Effector memory CD4-positive, alpha-beta T cell (primary cell): Measurements from ENCODE around the gene RLN3.
"Not testable (repeated sequence)": the region's sequence is repeated elsewhere in the genome, so short reads cannot be mapped to it uniquely, and the experiment has no call there.

ENCODE experiments used
- DNase-seq, 3 donors: peaks; one replicate each; pipeline ENCODE4 v3.0.0-alpha.2; 2020
- H3K27ac ChIP-seq: 2 replicates; pipeline ENCODE4 v1.7.0; 2013; ENCODE audit warnings: mild to moderate bottlenecking, low read length, moderate library complexity; ENCODE audit not compliant: insufficient read depth, poor library complexity, severe bottlenecking
- H3K27me3 ChIP-seq: replicated peaks from 2 replicates; pipeline ENCODE4 v1.7.0; 2013; ENCODE audit warnings: mild to moderate bottlenecking, low read length; ENCODE audit not compliant: insufficient read depth, control insufficient read depth, poor library complexity, severe bottlenecking
- H3K36me3 ChIP-seq: 2 replicates; pipeline ENCODE4 v1.7.0; 2013; ENCODE audit warnings: mild to moderate bottlenecking, low read length, moderate library complexity; ENCODE audit not compliant: control insufficient read depth, insufficient read depth
- H3K4me1 ChIP-seq: 2 replicates; pipeline ENCODE4 v1.7.0; 2013; ENCODE audit warnings: low read length, mild to moderate bottlenecking; ENCODE audit not compliant: control insufficient read depth, insufficient read depth, poor library complexity, severe bottlenecking
- H3K4me3 ChIP-seq: 2 replicates; pipeline ENCODE4 v1.7.0; 2013; ENCODE audit warnings: low read length, low read depth, mild to moderate bottlenecking; ENCODE audit not compliant: insufficient read depth, poor library complexity, severe bottlenecking
- H3K9me3 ChIP-seq: 2 replicates; pipeline ENCODE4 v1.7.0; 2013; ENCODE audit warnings: mild to moderate bottlenecking, low read length, moderate library complexity; ENCODE audit not compliant: control insufficient read depth

Gene RLN3

DNA sequence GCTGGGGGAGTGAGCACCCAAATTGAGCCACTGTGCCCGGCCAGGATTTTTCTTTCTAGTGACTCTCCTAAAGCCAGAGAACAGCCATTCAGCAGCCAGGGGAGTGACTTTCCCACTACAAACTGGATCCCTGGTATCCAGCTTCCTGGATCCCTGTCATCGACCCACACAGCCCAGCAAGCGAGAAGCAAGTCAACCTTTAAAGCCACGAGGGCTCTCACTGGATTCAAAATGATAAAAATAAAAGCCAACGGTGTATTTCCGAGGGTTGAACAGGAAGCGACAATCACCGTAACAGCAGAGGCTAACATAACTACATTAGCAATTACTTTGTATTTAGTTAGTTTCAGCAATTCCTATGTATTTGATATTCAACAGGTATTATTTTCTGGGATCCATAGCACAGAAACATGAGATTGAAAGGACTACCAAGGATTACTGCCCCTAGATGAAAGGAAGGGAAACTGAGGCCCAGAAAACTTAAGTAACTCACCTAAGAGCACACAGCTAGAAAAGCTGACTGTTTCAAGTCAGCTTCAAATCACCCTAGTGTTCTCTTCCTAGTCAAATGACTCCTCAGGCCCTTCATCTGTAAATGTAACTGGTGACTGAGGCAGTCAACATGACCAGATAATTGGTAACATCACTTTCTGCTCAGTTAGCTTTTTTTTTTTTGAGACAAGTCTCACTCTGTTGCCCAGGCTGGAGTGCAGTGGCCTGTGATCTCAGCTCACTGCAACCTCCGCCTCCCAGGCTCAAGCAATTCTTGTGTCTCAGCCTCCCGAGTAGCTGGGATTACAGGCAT lies 24.5 kb upstream of the RLN3 start:
- no peaks in the 10 kb centered on the region for H3K27me3 ChIP-seq
- H3K4me1 ChIP-seq = peaks cover 44% of the 10 kb centered on the region
- H3K4me3 ChIP-seq = no peak overlapping the region
- no peak for DNase-seq
- no peaks in the 10 kb centered on the region for H3K36me3 ChIP-seq
- H3K27ac ChIP-seq = peak overlapping the region; percentile 72
- H3K9me3 ChIP-seq = no peaks in the 10 kb centered on the region

DNA sequence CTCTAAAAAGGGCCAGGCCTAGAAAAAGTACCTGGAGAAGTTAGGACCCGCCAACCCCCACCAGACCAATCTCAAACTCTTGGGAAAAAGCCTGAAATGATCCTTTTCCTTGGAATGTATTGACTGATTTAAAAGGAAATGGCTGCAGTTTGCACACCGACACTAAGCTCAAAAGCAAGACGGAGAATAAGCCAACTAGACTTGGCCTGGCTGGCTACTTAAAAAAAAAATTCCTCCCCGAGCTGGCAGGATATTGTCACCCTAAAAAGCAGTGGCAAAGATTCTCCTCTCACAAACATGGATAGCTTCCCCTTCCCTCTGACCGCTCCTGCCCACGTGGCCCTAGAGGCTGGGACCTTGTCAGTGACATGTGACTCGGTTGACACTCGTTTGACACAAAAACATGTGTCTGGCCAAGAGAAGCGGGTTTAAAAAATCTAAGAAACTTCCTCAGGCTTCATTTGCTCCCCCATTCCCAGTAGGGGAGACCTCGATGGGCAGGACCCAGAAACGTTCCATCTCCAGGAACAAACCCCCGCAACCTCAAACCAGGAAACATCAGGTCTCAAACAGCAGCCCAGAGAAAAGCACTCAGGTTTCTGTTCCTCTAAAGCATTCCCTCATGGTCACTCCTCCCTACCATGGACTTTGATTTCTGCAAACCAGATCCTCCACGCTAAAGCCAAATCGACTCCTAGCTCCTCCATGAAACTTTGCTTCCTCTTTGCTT lies 23.2 kb upstream of the RLN3 start:
- H3K9me3 ChIP-seq = no peaks in the 10 kb centered on the region
- H3K4me1 ChIP-seq = peaks cover 44% of the 10 kb centered on the region
- H3K27me3 ChIP-seq = no peaks in the 10 kb centered on the region
- H3K27ac ChIP-seq = peak overlapping the region; percentile 100
- no peak for DNase-seq
- no peaks in the 10 kb centered on the region for H3K36me3 ChIP-seq
- H3K4me3 ChIP-seq = no peak overlapping the region

DNA sequence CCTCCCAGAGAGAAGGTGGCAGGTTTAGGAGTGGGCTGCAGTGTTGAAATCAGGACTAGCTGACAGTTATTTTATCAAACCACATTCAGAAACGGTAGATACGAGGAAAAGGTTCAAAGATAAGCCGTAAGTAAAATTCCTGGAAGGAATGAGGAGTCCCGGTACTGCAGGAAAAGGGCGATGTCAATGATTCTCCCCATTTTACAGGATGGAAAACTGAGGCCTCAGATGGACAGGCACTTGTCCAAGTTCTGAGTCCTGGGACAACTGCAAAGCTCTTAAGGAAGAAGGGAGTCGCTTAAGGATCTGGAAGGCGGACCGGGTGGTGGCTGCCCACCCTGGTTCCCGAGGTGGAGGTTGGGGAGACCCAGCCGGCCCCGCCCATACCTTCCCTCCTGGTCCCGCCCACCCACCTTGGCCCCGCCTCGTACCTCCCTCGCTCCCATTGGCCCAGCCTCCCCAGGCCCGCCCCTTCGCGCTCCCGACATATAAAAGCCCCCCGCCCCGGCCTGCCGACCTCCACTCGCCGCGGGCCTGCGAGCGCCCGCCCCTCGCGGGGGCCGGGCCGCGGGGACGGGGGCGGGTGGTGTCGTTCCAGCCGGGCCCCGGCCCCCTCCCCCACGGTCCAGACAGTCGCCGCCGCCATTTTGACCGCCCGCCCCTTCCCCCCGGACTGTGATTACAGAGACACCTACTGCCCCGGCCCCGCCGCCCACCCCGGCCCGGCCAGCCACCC lies 22.4 kb upstream of the RLN3 start:
- peak overlapping the region; percentile 66 for H3K4me3 ChIP-seq
- H3K27me3 ChIP-seq = no peaks in the 10 kb centered on the region
- no peaks in the 10 kb centered on the region for H3K36me3 ChIP-seq
- peaks cover 41% of the 10 kb centered on the region for H3K4me1 ChIP-seq
- H3K27ac ChIP-seq = peak overlapping the region; percentile 100
- DNase-seq = peak; percentile 89 to 96 (median 91)
- no peaks in the 10 kb centered on the region for H3K9me3 ChIP-seq

DNA sequence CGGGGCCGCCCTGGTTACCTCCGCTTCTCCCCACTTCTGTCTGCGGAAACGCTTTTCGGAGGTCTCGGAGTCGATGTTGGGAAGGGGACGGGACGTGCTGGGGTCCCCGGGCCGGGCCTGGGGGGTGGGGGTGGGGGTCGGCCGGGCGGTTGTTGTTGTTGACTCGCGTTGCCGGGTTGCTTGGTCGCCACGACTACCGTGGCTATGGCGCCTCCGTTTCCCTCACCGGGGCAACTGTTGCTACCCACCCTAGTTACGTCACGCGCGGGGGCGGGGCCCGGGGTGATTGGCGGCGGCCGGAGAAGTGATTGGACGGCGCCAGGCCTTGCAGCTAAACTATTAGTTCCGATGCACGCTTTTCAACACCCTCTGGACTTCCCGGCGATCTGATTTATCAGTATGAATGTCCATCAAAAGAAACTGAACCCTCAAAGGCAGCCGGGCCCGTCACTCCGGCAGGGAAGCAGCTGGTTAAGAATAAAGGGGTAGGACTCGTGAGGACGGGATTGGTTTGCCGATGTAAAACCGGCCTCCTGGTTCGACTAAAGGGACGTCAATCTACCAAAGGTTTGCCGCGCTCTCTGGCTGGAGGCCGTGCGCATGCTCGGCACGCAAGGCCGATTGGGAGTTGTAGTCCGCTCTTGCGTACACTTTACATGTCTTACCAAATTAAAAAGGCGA lies 21.7 kb upstream of the RLN3 start, which contains the start of gene RFX1:
Gene RFX1, minus strand, starts transcription at position 236 of the 681 bp plus-strand sequence. CDS start 12,477 bp downstream, outside the sequence.
- peak within 1 kb of the TSS; percentile 100 for H3K27ac ChIP-seq
- H3K4me3 ChIP-seq = peak within 1 kb of the TSS; percentile 66
- H3K4me1 ChIP-seq = peaks cover 33% of the 10 kb centered on the region
- H3K27me3 ChIP-seq = no peaks in the 10 kb centered on the region
- no peaks in the 10 kb centered on the region for H3K9me3 ChIP-seq
- H3K36me3 ChIP-seq = no peaks in the 10 kb centered on the region
- DNase-seq = peak; percentile 100

DNA sequence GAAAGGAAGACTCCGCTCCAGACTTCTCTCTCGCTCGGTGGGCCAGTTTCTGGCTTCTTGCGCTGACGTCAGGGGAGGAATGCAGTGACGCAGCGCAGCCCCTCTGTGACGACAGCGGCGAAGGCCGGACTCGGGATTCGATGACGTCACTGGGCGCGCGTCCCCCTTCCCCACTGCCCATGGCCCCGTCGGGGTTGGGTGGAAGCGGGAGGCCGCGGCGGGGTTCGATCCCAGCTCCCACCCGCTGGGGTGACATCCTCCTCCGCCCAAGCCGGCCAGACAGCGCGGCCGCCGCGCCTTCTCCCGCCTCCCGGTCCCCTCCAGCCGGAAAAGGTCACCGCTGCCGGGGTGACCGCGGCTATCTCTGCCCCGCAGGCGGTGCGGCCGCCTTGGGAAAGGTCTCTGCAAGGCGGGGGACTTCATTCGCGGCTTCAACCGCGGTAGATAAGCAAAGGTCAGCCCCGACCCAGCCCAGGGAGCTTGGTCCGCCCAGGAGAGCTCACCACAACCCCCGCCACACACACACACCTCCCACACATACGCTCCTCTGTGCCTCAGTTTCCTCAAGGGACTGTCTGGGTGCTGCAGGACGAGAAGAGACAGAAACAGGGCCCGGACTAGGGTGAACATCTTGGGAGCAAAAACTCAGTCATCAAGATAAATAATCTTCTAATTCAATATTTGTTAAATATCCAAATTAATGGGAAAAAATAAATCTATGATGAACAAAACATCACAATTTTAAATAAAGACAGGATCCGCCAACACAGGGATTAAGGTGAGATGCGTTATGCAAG lies 21.0 kb upstream of the RLN3 start:
- Histone ChIP-seq H3K9me3 (no peaks in the 10 kb centered on the region), H3K4me1 (peaks cover 26% of the 10 kb centered on the region), H3K27me3 (no peaks in the 10 kb centered on the region), H3K27ac (peak overlapping the region; percentile 100), H3K36me3 (no peaks in the 10 kb centered on the region), H3K4me3 (peak overlapping the region; percentile 66)
- DNase-seq = no peak

DNA sequence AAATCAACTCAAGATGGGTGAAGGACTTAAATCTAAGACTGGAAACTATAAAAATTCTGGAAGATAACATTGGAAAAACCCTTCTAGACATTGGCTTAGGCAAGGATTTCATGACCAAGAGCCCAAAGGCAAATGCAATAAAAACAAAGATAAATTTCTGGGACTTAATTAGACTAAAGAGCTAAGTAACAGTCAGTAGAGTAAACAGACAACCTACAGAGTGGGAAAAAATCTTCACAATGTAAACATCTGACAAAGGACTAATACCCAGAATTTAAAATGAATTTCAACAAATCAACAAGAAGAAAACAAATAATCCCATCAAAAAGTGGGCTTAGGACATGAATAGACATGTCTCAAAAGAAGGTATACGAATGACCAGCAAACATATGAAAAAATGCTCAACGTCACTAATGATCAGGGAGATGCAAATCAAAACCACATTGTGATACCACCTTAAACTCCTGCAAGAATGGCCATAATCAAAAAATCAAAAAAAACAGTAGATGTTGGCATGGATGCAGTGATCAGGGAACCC lies 15.5 kb upstream of the RLN3 start:
- H3K27ac ChIP-seq = no peak overlapping the region

DNA sequence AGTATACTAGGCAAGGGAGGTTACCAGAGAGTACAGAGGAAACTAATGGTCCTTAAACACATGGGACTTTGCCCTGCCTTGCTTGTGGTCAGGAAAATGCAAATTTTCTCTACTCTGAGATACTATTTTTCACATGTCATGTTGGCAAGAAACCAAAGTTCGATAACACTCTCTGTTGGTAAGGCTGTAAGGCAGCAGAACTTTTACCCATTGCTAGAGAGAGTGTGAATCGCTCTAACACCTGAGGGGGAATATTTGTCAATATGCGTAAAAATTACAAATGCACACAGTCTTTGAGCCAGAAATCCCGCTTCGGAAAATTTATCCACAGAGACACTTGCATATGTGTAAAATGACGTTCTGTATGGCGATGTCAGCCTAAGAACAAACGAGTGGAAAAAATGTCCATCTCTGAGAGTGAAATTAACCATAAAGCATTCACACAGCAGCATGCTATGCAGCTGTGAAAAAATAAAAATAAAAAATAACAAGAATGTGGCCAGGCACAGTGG lies 12.4 kb upstream of the RLN3 start:
- DNase-seq = no peak
- H3K27ac ChIP-seq = no peak overlapping the region
- H3K4me3 ChIP-seq = no peak overlapping the region
- H3K27me3 ChIP-seq = no peaks in the 10 kb centered on the region
- H3K4me1 ChIP-seq = no peaks in the 10 kb centered on the region
- no peaks in the 10 kb centered on the region for H3K9me3 ChIP-seq
- H3K36me3 ChIP-seq = no peaks in the 10 kb centered on the region

More for the DNA sequence above, 15.5 kb upstream of the RLN3 start:
- no peaks in the 10 kb centered on the region for H3K27me3 ChIP-seq
- no peaks in the 10 kb centered on the region for H3K36me3 ChIP-seq
- H3K4me3 ChIP-seq = no peak overlapping the region
- no peak for DNase-seq
- H3K9me3 ChIP-seq = no peaks in the 10 kb centered on the region
- H3K4me1 ChIP-seq = no peaks in the 10 kb centered on the region

DNA sequence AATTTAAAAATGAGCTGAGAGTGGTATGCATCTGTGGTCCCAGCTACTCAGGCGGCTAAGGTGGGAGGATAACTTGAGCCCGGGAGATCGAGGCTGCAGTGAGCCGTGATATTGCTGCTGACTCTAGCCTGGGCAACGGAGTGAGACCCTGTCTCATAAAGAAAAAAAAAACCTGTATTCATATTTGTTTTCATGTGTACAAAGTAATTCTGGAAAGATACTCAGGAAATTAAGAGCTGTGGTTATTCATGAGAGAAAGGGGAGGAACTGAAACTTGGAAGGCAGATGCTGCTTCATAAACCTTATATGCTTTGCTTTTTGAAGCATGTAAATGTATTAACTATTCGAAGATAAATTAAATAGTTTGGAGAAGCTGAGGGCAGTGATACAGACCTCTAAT lies 8.8 kb upstream of the RLN3 start:
- no peak overlapping the region for H3K4me3 ChIP-seq

DNA sequence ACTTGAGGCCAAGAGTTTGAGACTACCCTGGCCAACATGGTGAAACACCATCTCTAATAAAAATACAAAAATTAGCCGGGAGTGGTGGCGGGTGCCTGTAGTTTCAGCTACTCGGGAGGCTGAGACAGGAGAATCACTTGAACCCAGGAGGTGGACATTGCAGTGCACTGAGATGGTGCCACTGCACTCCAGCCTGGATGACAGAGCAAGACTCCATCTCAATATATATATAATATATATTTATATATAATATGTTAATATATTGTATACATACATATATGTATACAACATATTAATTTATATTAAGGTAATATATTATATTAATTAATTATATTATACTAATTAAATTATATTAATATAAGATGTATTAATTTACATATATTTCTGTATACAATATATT lies 8.2 kb upstream of the RLN3 start:
- H3K27ac ChIP-seq, DNase-seq, H3K9me3 ChIP-seq, H3K27me3 ChIP-seq, H3K4me3 ChIP-seq, H3K4me1 ChIP-seq, H3K36me3 ChIP-seq: not testable (repeated sequence)

More for the DNA sequence above, 8.8 kb upstream of the RLN3 start:
- no peaks in the 10 kb centered on the region for H3K36me3 ChIP-seq
- no peaks in the 10 kb centered on the region for H3K27me3 ChIP-seq
- no peak for DNase-seq
- no peak overlapping the region for H3K27ac ChIP-seq
- no peaks in the 10 kb centered on the region for H3K4me1 ChIP-seq
- no peaks in the 10 kb centered on the region for H3K9me3 ChIP-seq
